Activated gamma-delta T cell treated with anti-CD3 and anti-CD28 coated beads, Interleukin-2, amount 50 U/mL, for 16 hours (primary cell): ENCODE data around the gene KLK13.

Source experiments
- DNase-seq: peaks from one replicate; pipeline ENCODE4 v3.0.0-alpha.2; 2020; ENCODE audit warnings: low read depth

Gene KLK13

GRCh38 chr19:51060973-51061372 lies 3.9 kb downstream of the KLK13 start:
- no peak for DNase-seq

GRCh38 chr19:51060336-51060735 lies 4.6 kb downstream of the KLK13 start:
- no peak for DNase-seq

GRCh38 chr19:51059715-51060114 lies 5.2 kb downstream of the KLK13 start:
- DNase-seq = no peak

- DNase-seq = no peak
Observed at GRCh38 chr19:51055866-51056265, 9.0 kb downstream of the KLK13 start.

- no peak for DNase-seq
Observed at GRCh38 chr19:51047031-51047335, 17.9 kb downstream of the KLK13 start.

- no peak for DNase-seq
Observed at GRCh38 chr19:51044327-51044726, 20.6 kb downstream of the KLK13 start.

GRCh38 chr19:51043497-51043896 lies 21.4 kb downstream of the KLK13 start:
- no peak for DNase-seq

- DNase-seq = no peak
Observed at GRCh38 chr19:51040151-51040550, 24.7 kb downstream of the KLK13 start.

GRCh38 chr19:51036519-51036918 lies 28.4 kb downstream of the KLK13 start:
- DNase-seq = no peak

GRCh38 chr19:51034704-51035103 lies 30.2 kb downstream of the KLK13 start, which contains the start of gene KLK12:
KLK12 (minus strand) TSS chr19:51035002; CDS start chr19:51034621, 381 bp downstream.
- no peak for DNase-seq

GRCh38 chr19:51031880-51032225 lies 33.0 kb downstream of the KLK13 start:
- no peak for DNase-seq

- DNase-seq = no peak
Observed at GRCh38 chr19:51031220-51031879, 33.5 kb downstream of the KLK13 start.

- DNase-seq = no peak
Observed at GRCh38 chr19:51030631-51031030, 34.3 kb downstream of the KLK13 start.

GRCh38 chr19:51029718-51030117 lies 35.2 kb downstream of the KLK13 start:
- no peak for DNase-seq

- no peak for DNase-seq
Observed at GRCh38 chr19:51027873-51028272, 37.0 kb downstream of the KLK13 start.

- DNase-seq = no peak
Observed at GRCh38 chr19:51027126-51027806, 37.6 kb downstream of the KLK13 start.

GRCh38 chr19:51026554-51026831 lies 38.4 kb downstream of the KLK13 start, which contains the start of gene KLK11:
KLK11 (minus strand) TSS chr19:51026616; CDS start chr19:51025631, 985 bp downstream.
- no peak for DNase-seq

- DNase-seq = no peak
Observed at GRCh38 chr19:51025809-51026553, 38.9 kb downstream of the KLK13 start.

- DNase-seq = no peak
Observed at GRCh38 chr19:51025401-51025800, 39.5 kb downstream of the KLK13 start.

- no peak for DNase-seq
Observed at GRCh38 chr19:51024924-51025323, 40.0 kb downstream of the KLK13 start.

GRCh38 chr19:51023946-51024345 lies 40.9 kb downstream of the KLK13 start:
- no peak for DNase-seq

- no peak for DNase-seq
Observed at GRCh38 chr19:51022526-51022925, 42.4 kb downstream of the KLK13 start.

GRCh38 chr19:51020988-51021651 lies 43.8 kb downstream of the KLK13 start:
- no peak for DNase-seq
